ENCODE measurements around the gene DLGAP1. TPM values are rescaled to one million over a fixed set of nuclear protein-coding genes. Genes with fewer than 3 reads are reported as not detected.
"Not testable (repeated sequence)": the region's sequence is repeated elsewhere in the genome, so short reads cannot be mapped to it uniquely, and the experiment has no call there.

Gene DLGAP1
- total RNA-seq, 2 experiments from 2014 or later: not detected

DNA sequence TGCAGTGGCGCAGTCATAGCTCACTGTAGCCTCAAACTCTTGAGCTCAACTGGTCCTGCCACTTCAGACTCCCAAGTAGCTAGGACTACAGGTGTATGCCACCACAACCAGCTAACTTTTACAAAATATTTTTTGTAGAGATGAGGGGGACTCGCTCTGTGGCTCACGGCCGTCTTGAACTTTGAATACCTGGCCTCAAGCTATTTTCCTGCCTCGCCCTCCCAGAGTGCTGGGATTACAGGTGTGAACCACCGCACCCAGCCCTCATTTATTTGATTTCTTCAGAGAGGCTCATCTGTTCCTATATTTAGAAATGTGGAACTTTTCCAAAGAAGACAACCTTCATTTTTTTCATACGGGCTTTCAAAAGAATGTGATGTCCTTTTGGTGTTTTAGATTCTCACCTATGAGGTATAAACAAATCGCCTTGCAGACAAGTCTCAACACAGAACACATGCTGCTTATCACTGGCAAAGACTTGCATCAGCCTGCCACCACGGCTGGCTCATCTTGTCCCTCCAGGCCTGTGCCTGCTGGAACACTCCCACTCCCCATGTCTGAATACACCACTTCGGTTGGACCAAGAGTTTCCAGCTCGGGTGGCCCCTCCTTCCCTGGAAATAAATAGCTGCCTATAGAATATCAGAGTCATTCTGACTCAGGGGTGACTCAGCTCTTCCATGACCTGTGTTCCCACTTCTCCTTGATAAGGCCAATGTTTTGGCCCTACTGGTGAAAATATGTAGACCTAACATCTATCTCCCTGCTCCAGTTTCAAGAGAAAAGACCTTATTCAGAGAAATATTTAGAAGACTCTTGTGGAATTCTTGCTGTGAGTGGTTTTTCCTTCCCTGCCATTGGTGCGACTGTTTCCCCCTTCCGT, 802.5 kb downstream of the DLGAP1 start:
- DNase-seq (peak; percentile 32), ATAC-seq (peak; percentile 44)
- Mint-ChIP-seq H3K36me3 (ENCODE audit: low read depth) (no peaks in the 10 kb centered on the region), H3K4me3 (no peak overlapping the region), H3K27me3 (ENCODE audit: low read depth) (no peaks in the 10 kb centered on the region), H3K9me3 (ENCODE audit: insufficient read depth) (no peaks in the 10 kb centered on the region), H3K4me1 (ENCODE audit: low read depth) (peaks cover 14% of the 10 kb centered on the region), H3K27ac (no peak overlapping the region)
- CTCF ChIA-PET: interaction anchor here (1.2 kb wide), 2 partner anchors 14 kb away, joined by 3 to 8 read pairs; no protein-coding TSS in a partner anchor
- POLR2A ChIA-PET: no interaction called here

DNA sequence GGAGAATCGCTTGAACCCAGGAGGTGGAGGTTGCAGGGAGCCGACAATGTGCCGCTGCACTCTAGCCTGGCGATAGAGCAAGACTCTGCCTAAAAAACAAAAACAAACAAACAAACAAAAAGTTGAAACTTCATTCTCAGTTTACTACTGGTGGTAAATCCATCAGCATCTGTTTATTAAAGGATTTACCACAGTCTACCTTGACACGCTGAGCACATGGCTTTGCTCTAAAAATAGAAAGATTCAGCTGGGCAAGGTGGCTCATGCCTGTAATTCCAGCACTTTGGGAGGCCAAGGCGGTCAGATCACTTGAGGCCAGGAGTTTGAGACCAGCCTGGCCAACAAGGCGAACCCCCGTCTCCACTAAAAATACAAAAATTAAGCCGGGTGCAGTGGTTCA, 803.8 kb downstream of the DLGAP1 start:
- no peaks in the 10 kb centered on the region for H3K9me3 Mint-ChIP-seq (ENCODE audit: insufficient read depth)
- CTCF ChIA-PET: no interaction called here
- H3K27me3 Mint-ChIP-seq (ENCODE audit: low read depth): no peaks in the 10 kb centered on the region
- peaks cover 11% of the 10 kb centered on the region for H3K4me1 Mint-ChIP-seq (ENCODE audit: low read depth)
- ATAC-seq (no peak), DNase-seq (no peak)
- H3K4me3 Mint-ChIP-seq: no peak overlapping the region
- H3K27ac Mint-ChIP-seq: no peak overlapping the region
- POLR2A ChIA-PET: no interaction called here
- H3K36me3 Mint-ChIP-seq (ENCODE audit: low read depth): no peaks in the 10 kb centered on the region

DNA sequence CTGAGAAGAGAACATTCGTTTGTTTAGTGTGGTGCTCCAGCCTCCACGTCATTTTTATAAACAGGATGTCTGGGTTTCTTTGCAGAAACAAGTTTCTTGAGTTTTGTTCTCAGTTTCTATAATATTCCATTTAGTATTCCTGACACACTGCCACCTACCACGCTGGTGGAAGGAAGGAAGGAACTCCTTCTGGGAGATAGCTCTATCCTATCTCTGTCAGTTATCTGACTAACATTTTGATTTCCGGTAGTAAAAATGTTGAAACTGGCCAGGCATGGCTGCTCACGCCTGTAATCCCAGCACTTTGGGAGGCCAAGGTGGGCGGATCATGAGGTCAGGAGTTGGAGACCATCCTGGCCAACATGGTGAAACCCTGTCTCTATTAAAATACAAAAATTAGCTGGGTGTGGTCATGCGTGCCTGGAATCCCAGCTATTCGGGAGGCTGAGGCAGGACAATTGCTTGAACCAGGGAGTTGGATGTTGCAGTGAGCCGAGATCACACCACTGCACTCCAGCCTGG, 804.5 kb downstream of the DLGAP1 start:
- DNase-seq; POLR2A ChIA-PET; H3K4me3 Mint-ChIP-seq; H3K36me3 Mint-ChIP-seq (ENCODE audit: low read depth); H3K27ac Mint-ChIP-seq; H3K27me3 Mint-ChIP-seq (ENCODE audit: low read depth); ATAC-seq; H3K9me3 Mint-ChIP-seq (ENCODE audit: insufficient read depth): not testable (repeated sequence)
- CTCF ChIA-PET: interaction anchor here (1.5 kb wide), 1 partner anchor 15 kb away, joined by 5 read pairs; no protein-coding TSS in a partner anchor
- peaks cover 18% of the 10 kb centered on the region for H3K4me1 Mint-ChIP-seq (ENCODE audit: low read depth)

DNA sequence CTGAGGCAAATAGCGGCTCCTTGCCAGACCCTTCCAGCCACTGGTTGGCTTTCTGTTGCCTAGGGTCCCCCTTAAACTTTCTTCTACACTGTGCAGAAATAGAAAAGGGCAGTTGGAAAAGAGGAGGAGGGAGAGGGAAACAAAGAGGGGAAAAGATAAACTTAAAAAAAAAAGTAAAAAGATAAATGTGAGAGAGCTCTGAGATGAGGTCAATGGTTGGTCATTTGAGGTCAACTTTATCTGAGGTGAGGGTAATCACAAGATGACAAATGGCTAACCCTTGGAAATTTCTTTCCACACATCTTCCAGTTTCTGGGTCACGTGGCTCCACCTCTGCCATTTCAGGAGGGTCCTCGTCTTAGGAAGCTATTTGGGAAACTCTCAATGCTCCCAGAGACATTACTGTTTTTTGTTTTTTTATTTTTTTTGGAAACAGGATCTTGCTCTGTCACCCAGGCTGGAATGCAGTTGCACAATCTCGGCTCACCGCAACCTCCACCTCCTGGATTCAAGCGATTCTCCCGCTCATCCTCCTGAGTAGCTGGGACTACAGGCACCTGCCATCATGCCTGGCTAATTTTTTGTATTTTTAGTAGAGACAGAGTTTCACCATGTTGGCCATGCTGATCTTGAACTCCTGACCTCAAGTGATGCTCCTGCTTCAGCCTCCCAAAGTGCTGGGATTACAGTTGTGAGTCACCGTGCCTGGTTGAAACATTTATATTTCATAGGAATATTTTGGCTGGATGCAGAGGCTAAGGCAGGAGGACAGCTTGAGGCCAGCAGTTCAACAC, 805.3 kb downstream of the DLGAP1 start:
- ATAC-seq (no peak), DNase-seq (no peak)
- no peaks in the 10 kb centered on the region for H3K9me3 Mint-ChIP-seq (ENCODE audit: insufficient read depth)
- H3K27me3 Mint-ChIP-seq (ENCODE audit: low read depth): no peaks in the 10 kb centered on the region
- no peaks in the 10 kb centered on the region for H3K36me3 Mint-ChIP-seq (ENCODE audit: low read depth)
- ChIA-PET CTCF (interaction anchor here (1.2 to 2.0 kb wide), 3 partner anchors 14 to 353 kb away, joined by 3 to 5 read pairs (median 4); no protein-coding TSS in a partner anchor), POLR2A (interaction anchor here (0.8 kb wide), 1 partner anchor 1490 kb away, joined by 3 read pairs; no protein-coding TSS in a partner anchor)
- H3K4me3 Mint-ChIP-seq: no peak overlapping the region
- no peak overlapping the region for H3K27ac Mint-ChIP-seq
- peaks cover 21% of the 10 kb centered on the region for H3K4me1 Mint-ChIP-seq (ENCODE audit: low read depth)

DNA sequence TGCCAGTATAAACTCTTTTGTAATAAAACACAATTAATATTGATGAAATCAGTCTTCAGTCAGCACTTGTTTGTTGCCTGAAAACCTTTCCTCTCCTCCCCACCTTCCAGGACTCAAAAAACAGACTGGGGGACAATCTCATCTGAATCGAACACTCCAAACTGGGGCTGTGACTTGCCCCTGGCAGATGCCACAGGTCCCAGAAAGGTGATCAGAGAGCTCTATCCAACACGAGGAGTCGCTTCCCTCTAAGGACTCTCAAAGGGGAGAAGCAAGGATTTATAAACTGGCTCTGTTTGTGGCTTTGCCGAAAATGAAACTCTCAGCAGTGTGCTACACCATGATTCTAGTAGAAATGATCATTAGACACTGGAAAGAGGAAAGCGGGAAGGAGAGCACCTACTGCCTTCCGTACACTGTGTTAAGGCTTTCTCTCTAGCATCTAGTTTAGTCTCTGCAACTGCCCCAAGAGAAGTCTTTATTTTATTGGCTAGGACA, 805.9 kb downstream of the DLGAP1 start:
- no peaks in the 10 kb centered on the region for H3K36me3 Mint-ChIP-seq (ENCODE audit: low read depth)
- no peak overlapping the region for H3K4me3 Mint-ChIP-seq
- H3K9me3 Mint-ChIP-seq (ENCODE audit: insufficient read depth): no peaks in the 10 kb centered on the region
- no peak for ATAC-seq
- ChIA-PET CTCF (interaction anchor here (1.2 to 2.0 kb wide), 3 partner anchors 15 to 352 kb away, joined by 3 to 5 read pairs (median 4); no protein-coding TSS in a partner anchor), POLR2A (no interaction called here)
- H3K4me1 Mint-ChIP-seq (ENCODE audit: low read depth): peaks cover 22% of the 10 kb centered on the region
- H3K27me3 Mint-ChIP-seq (ENCODE audit: low read depth): no peaks in the 10 kb centered on the region
- DNase-seq: no peak
- no peak overlapping the region for H3K27ac Mint-ChIP-seq

DNA sequence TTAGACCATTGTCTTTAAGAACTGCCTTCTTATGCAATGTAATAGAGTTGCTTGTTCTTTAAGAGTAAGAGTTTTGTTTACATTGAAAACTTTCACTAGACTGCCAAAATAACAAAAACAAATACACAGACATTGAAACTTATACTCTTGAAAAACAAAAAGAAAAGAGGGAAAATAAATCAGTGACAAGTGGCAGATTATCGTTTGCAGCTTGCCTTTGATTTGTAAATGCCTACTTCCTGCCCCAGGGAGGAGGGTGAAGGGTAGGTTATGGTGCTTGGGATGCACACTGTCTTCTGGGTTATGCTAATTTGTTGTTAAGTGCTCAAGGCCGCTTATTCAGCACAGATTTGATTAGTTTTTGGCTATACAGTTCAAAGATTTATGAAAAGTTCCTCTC, 806.5 kb downstream of the DLGAP1 start:
- H3K36me3 Mint-ChIP-seq (ENCODE audit: low read depth): no peaks in the 10 kb centered on the region
- ATAC-seq (no peak), DNase-seq (no peak)
- H3K9me3 Mint-ChIP-seq (ENCODE audit: insufficient read depth): peaks cover 3% of the 10 kb centered on the region
- H3K4me3 Mint-ChIP-seq: no peak overlapping the region
- ChIA-PET POLR2A (no interaction called here), CTCF (interaction anchor here (1.2 to 3.7 kb wide), 3 partner anchors 16 to 352 kb away, joined by 3 to 17 read pairs (median 4); no protein-coding TSS in a partner anchor)
- H3K27me3 Mint-ChIP-seq (ENCODE audit: low read depth): no peaks in the 10 kb centered on the region
- H3K4me1 Mint-ChIP-seq (ENCODE audit: low read depth): peaks cover 22% of the 10 kb centered on the region
- no peak overlapping the region for H3K27ac Mint-ChIP-seq

DNA sequence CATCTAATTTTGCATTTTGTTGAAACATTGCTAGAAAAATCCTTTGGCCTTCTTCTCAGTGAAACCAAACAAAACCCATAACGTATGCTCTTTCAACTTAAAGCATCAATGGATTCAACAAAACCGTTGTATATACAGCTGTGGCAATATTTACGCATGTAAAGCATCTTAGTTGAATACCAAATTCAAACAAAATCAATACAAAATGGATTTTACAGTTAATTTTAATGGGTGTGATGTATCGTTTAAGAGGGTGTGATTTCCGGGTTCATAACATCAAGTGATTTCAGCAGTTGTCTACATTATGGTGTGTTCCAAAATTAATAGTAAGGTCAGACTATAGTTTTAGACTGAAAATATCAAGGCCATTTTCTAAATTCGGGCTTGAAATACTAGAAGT, 806.9 kb downstream of the DLGAP1 start:
- CTCF ChIA-PET: interaction anchor here (2.0 to 3.7 kb wide), 2 partner anchors 16 to 18 kb away, joined by 4 to 17 read pairs; no protein-coding TSS in a partner anchor
- POLR2A ChIA-PET: no interaction called here
- peaks cover 3% of the 10 kb centered on the region for H3K9me3 Mint-ChIP-seq (ENCODE audit: insufficient read depth)
- H3K4me3 Mint-ChIP-seq: no peak overlapping the region
- no peak for ATAC-seq
- no peak for DNase-seq
- H3K4me1 Mint-ChIP-seq (ENCODE audit: low read depth): peaks cover 22% of the 10 kb centered on the region
- no peaks in the 10 kb centered on the region for H3K27me3 Mint-ChIP-seq (ENCODE audit: low read depth)
- no peak overlapping the region for H3K27ac Mint-ChIP-seq
- no peaks in the 10 kb centered on the region for H3K36me3 Mint-ChIP-seq (ENCODE audit: low read depth)

DNA sequence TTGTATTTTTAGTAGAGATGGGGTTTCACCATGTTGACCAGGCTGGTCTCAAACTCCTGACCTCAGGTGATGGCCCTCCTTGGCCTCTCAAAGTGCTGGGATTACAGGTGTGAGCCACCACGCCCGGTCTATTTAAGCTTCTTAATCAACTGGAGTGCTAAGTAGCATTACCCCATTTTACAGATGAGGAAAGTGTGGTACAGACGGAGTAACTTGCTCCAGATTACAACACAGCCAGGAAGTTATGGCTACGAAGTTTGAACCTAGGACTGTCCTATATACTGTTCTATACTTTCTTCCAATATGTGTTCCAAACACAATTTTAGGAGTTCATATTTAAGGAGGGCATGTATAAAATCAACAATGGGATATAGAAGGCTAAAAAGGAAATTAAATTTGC, 807.5 kb downstream of the DLGAP1 start:
- DNase-seq (no peak), ATAC-seq (no peak)
- Mint-ChIP-seq H3K4me3 (no peak overlapping the region), H3K36me3 (ENCODE audit: low read depth) (no peaks in the 10 kb centered on the region), H3K27me3 (ENCODE audit: low read depth) (no peaks in the 10 kb centered on the region), H3K9me3 (ENCODE audit: insufficient read depth) (peaks cover 3% of the 10 kb centered on the region), H3K4me1 (ENCODE audit: low read depth) (peaks cover 19% of the 10 kb centered on the region), H3K27ac (no peak overlapping the region)
- POLR2A ChIA-PET: no interaction called here
- CTCF ChIA-PET: interaction anchor here (3.7 kb wide), 1 partner anchor 19 kb away, joined by 17 read pairs; no protein-coding TSS in a partner anchor

DNA sequence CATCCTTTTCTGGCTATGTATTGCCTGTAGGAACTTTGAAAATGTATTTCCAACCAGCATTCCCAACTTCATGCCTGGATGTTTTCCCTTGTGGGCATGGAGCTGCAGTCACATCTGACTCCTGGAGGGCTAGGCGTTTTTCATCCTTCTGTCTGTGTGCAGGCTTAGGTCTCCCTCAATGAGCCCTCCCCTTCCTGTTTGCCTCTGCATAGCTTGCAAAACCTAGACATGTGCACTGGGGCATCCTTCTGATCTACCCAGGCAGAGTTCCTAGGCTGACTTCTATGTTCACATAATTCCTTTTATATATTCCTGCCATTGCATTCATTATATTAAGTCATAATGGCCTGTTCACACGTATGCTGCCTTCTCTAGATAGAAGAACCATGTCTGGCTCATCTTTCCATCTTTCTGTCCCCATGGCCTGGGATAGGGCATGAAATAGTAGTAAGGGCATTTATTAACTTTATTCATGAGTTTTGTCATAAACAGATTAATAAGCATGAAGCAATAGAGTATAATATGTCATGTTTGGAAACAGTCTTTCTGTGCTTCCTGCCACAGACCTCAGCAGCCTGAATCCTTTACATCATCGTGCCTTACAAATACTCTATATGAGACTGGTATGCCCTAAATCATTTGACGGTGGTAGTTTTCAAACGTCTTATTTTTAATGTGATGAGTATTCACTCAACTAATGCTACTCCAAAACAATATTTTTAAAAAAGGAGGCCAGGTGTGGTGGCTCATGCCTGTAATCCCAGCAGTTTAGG, 809.5 kb downstream of the DLGAP1 start:
- Mint-ChIP-seq H3K27me3 (ENCODE audit: low read depth) (no peaks in the 10 kb centered on the region), H3K4me1 (ENCODE audit: low read depth) (peaks cover 17% of the 10 kb centered on the region)

DNA sequence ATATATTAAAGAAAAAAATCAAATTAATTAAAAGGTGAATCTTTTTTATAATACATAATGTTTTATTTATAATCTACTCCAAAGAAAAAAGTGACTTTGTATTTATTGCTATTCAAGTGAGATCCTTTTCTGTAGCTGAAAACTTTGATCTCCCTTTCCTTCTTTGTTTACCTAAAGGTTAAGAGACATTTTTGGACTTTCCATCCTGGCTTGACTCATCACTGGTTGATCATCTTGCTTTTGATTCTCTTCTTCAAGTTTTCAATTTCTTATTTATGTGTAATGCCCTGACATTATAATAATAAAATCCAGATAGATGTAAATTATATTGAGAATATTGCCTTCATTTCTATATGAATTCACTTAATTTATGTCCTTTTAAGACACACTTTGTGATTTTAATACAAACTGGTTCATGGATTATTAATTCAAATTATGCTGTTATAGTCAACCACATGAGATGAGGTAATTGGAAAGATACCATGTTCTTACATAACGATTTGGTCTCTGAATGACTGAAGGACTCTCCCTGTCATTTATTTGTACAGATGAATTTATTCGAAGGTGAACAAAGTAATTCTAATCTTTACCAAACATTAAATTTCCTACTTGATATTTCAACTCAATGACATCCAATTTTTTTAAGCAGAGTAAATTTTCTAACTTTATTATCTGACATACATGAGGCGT, 820.7 kb downstream of the DLGAP1 start:
- Mint-ChIP-seq H3K4me3 (no peak overlapping the region), H3K4me1 (ENCODE audit: low read depth) (no peaks in the 10 kb centered on the region), H3K27me3 (ENCODE audit: low read depth) (no peaks in the 10 kb centered on the region), H3K27ac (no peak overlapping the region), H3K9me3 (ENCODE audit: insufficient read depth) (no peaks in the 10 kb centered on the region), H3K36me3 (ENCODE audit: low read depth) (no peaks in the 10 kb centered on the region)
- DNase-seq (no peak), ATAC-seq (no peak)
- ChIA-PET POLR2A (no interaction called here), CTCF (no interaction called here)

More for the DNA sequence above, 809.5 kb downstream of the DLGAP1 start:
- no peak for ATAC-seq
- CTCF ChIA-PET: interaction anchor here (1.0 to 3.7 kb wide), 3 partner anchors 21 to 364 kb away, joined by 3 to 17 read pairs (median 3); no protein-coding TSS in a partner anchor
- Mint-ChIP-seq H3K9me3 (ENCODE audit: insufficient read depth) (peaks cover 3% of the 10 kb centered on the region), H3K4me3 (no peak overlapping the region), H3K27ac (no peak overlapping the region), H3K36me3 (ENCODE audit: low read depth) (no peaks in the 10 kb centered on the region)
- DNase-seq: no peak
- POLR2A ChIA-PET: interaction anchor here (0.6 kb wide), 1 partner anchor 52 kb away, joined by 3 read pairs; no protein-coding TSS in a partner anchor
